Measurements from ENCODE around the gene DIRAS1.

Gene DIRAS1

GRCh38 chr19:2702170-2703076 is 18.7 kb downstream of the DIRAS1 start, which contains the start of gene GNG7:
GNG7 (minus strand) TSS chr19:2702694; CDS start chr19:2520688, 182,006 bp downstream.
- Histone ChIP-seq H3K4me3 (ENCODE audit: severe bottlenecking) (peak within 1 kb of the TSS; percentile 42), H3K4me1 (ENCODE audit: insufficient read depth, poor library complexity, severe bottlenecking) (no peaks in the 10 kb centered on the region), H3K9me3 (ENCODE audit: severe bottlenecking) (no peaks in the 10 kb centered on the region), H3K27me3 (ENCODE audit: insufficient read depth, poor library complexity, severe bottlenecking) (no peaks in the 10 kb centered on the region), H3K27ac (ENCODE audit: poor library complexity, severe bottlenecking) (no peak within 1 kb of the TSS), H3K36me3 (ENCODE audit: low read depth) (no peaks in the 10 kb centered on the region)
- DNase-seq (ENCODE audit: low spot score) (peak; percentile 83), ATAC-seq (ENCODE audit: low read depth) (peak; percentile 96)
- TF ChIP-seq CTCF (IDR thresholded peaks at IDR 0.05; ENCODE audit: poor library complexity, severe bottlenecking) = no peak

- Histone ChIP-seq H3K27ac (ENCODE audit: poor library complexity, severe bottlenecking) (no peak overlapping the region), H3K4me1 (ENCODE audit: insufficient read depth, poor library complexity, severe bottlenecking) (no peaks in the 10 kb centered on the region)
- ATAC-seq (ENCODE audit: low read depth) = no peak
Measured at GRCh38 chr19:2701361-2702169, 19.6 kb downstream of the DIRAS1 start.

GRCh38 chr19:2700660-2701360 is 20.4 kb downstream of the DIRAS1 start:
- no peaks in the 10 kb centered on the region for H3K4me1 ChIP-seq (ENCODE audit: insufficient read depth, poor library complexity, severe bottlenecking)
- H3K36me3 ChIP-seq (ENCODE audit: low read depth) = no peaks in the 10 kb centered on the region
- H3K4me3 ChIP-seq (ENCODE audit: severe bottlenecking) = no peak overlapping the region
- H3K27me3 ChIP-seq (ENCODE audit: insufficient read depth, poor library complexity, severe bottlenecking) = no peaks in the 10 kb centered on the region
- no peak for ATAC-seq (ENCODE audit: low read depth)
- no peak for DNase-seq (ENCODE audit: low spot score)
- TF ChIP-seq CTCF (IDR thresholded peaks at IDR 0.05; ENCODE audit: poor library complexity, severe bottlenecking) = no peak
- H3K9me3 ChIP-seq (ENCODE audit: severe bottlenecking) = no peaks in the 10 kb centered on the region
- no peak overlapping the region for H3K27ac ChIP-seq (ENCODE audit: poor library complexity, severe bottlenecking)

More at GRCh38 chr19:2701361-2702169, 19.6 kb downstream of the DIRAS1 start:
- Histone ChIP-seq H3K36me3 (ENCODE audit: low read depth) (no peaks in the 10 kb centered on the region), H3K27me3 (ENCODE audit: insufficient read depth, poor library complexity, severe bottlenecking) (no peaks in the 10 kb centered on the region), H3K9me3 (ENCODE audit: severe bottlenecking) (no peaks in the 10 kb centered on the region), H3K4me3 (ENCODE audit: severe bottlenecking) (no peak overlapping the region)
- TF ChIP-seq CTCF (IDR thresholded peaks at IDR 0.05; ENCODE audit: poor library complexity, severe bottlenecking) = no peak
- DNase-seq (ENCODE audit: low spot score) = no peak

- no peak for TF ChIP-seq CTCF (IDR thresholded peaks at IDR 0.05; ENCODE audit: poor library complexity, severe bottlenecking)
Measured at GRCh38 chr19:2699413-2700140, 21.6 kb downstream of the DIRAS1 start.

More at GRCh38 chr19:2699413-2700140, 21.6 kb downstream of the DIRAS1 start:
- Histone ChIP-seq H3K4me3 (ENCODE audit: severe bottlenecking) (no peak overlapping the region), H3K27me3 (ENCODE audit: insufficient read depth, poor library complexity, severe bottlenecking) (no peaks in the 10 kb centered on the region), H3K27ac (ENCODE audit: poor library complexity, severe bottlenecking) (no peak overlapping the region), H3K36me3 (ENCODE audit: low read depth) (no peaks in the 10 kb centered on the region), H3K4me1 (ENCODE audit: insufficient read depth, poor library complexity, severe bottlenecking) (no peaks in the 10 kb centered on the region), H3K9me3 (ENCODE audit: severe bottlenecking) (no peaks in the 10 kb centered on the region)
- DNase-seq (ENCODE audit: low spot score) (no peak), ATAC-seq (ENCODE audit: low read depth) (no peak)

Data from RWPE2 (cell line).